K562 (cell line): Measurements from ENCODE around the gene ACACB. TPM values are rescaled to one million over a fixed set of nuclear protein-coding genes. Genes with fewer than 3 reads are reported as not detected.

Experiments used
- CBX5 ChIP-seq: IDR thresholded peaks from 2 replicates; pipeline ENCODE4 v1.6.1; 2014; ENCODE audit warnings: low read depth, borderline replicate concordance
- CCAR2 ChIP-seq: fragments of 200-400 bp; formaldehyde crosslinking; IDR thresholded peaks from 2 replicates; pipeline ENCODE4 v1.6.1; 2017; ENCODE audit warnings: mild to moderate bottlenecking, low read depth, low read length
- DACH1 ChIP-seq: fragments of 450-650 bp; IDR thresholded peaks from 2 replicates; pipeline ENCODE4 v1.6.1; 2018; ENCODE audit not compliant: partially characterized antibody
- EP400 ChIP-seq: fragments of 450-650 bp; IDR thresholded peaks from 2 replicates; pipeline ENCODE4 v1.6.1; 2017; ENCODE audit warnings: antibody characterized with exemption, mild to moderate bottlenecking, moderate library complexity
- GTF2E2 ChIP-seq: fragments of 200-800 bp; sonication (Bioruptor generic); IDR thresholded peaks from 2 replicates; pipeline ENCODE4 v1.6.1; 2016; ENCODE audit warnings: missing genetic modification characterization, missing compliant biosample characterization
- HNRNPLL ChIP-seq: fragments of 200-400 bp; formaldehyde crosslinking; IDR thresholded peaks from 2 replicates; pipeline ENCODE4 v1.6.1; 2017; ENCODE audit warnings: low read length, low read depth, mild to moderate bottlenecking; ENCODE audit not compliant: poor library complexity, severe bottlenecking
- MCM3 ChIP-seq: fragments of 450-650 bp; IDR thresholded peaks from 2 replicates; pipeline ENCODE4 v1.6.1; 2016
- NR1H2 ChIP-seq: sonication (generic); formaldehyde crosslinking; IDR thresholded peaks from 2 replicates; pipeline ENCODE4 v1.4.0; 2020; ENCODE audit warnings: mild to moderate bottlenecking, missing genetic modification reagents
- RBFOX2 ChIP-seq: fragments of 200-400 bp; formaldehyde crosslinking; IDR thresholded peaks from 2 replicates; pipeline ENCODE4 v1.6.1; 2017; ENCODE audit warnings: low read depth, mild to moderate bottlenecking, low read length, moderate library complexity
- TAF7 ChIP-seq: fragments of 450-650 bp; IDR thresholded peaks from 2 replicates; pipeline ENCODE4 v1.6.1; 2016; ENCODE audit warnings: missing genetic modification characterization, missing compliant biosample characterization
- polyA plus RNA-seq, 8 experiments: library from polyadenylated mRNA; depleted of rRNA in 4 of 8; stranded (reverse) in 5 of 8; unstranded in 3 of 8; fragments of >200 nt; fragmentation: Nextera tagmentation in 2 of 8; fragmentation: Illumina TruSeq in 1 of 8; extraction: Ambion mirVana in 2 of 8; extraction: Trizol in 1 of 8; gene quantifications; 2 replicates each; pipeline versions ENCODE4 v1.2.1 to v1.2.3, GENCODE V29; 2011 to 2014; ENCODE audit warnings: inconsistent platforms in 1 of 8, missing spikeins in 1 of 8
- total RNA-seq, 7 experiments: library from RNA; depleted of rRNA in 6 of 7; stranded (reverse); fragments of >200 nt in 6 of 7; fragmentation: Illumina TruSeq in 2 of 7; extraction: Trizol in 2 of 7; gene quantifications; 2 replicates each; pipeline versions ENCODE4 v1.2.1 to v1.2.3, GENCODE V29; 2011 to 2021; ENCODE audit warnings: low replicate concordance in 1 of 7
- TF ChIP-seq, protein P1 (sequence below): fragments of 450-650 bp; IDR thresholded peaks from 2 replicates; pipeline ENCODE4 v1.6.1; 2018; ENCODE audit not compliant: partially characterized antibody
- TF ChIP-seq, protein P2 (sequence below): fragments of 250-450 bp; sonication (Bioruptor Pico); IDR thresholded peaks from 2 replicates; pipeline ENCODE4 v1.4.0; 2020; ENCODE audit warnings: mild to moderate bottlenecking
- TF ChIP-seq, protein P3 (sequence below): fragments of 250-450 bp; sonication (Bioruptor Pico); IDR thresholded peaks from 2 replicates; pipeline ENCODE4 v1.8.0; 2022; ENCODE audit warnings: inconsistent platforms
- TF ChIP-seq, protein P4 (sequence below): fragments of 450-650 bp; formaldehyde crosslinking; IDR thresholded peaks from 2 replicates; pipeline ENCODE4 v1.4.0; 2022; ENCODE audit warnings: mild to moderate bottlenecking, moderate library complexity
- TF ChIP-seq, protein P5 (sequence below), 3 experiments: IDR thresholded peaks in 2 of 3; conservative IDR thresholded peaks in 1 of 3; 2 replicates each; pipeline ENCODE4 v1.5.1; 2011 to 2012; ENCODE audit warnings: low read length in 3 of 3, mild to moderate bottlenecking in 3 of 3, control low read depth in 2 of 3, improper control_type of control experiment in 1 of 3, inconsistent platforms in 1 of 3, low read depth in 1 of 3, mixed read lengths in 1 of 3, moderate library complexity in 1 of 3; ENCODE audit not compliant: insufficient read depth in 2 of 3

Gene ACACB
- total and polyA plus RNA-seq, 9 of the 15 experiments (the other 6 are each of a cell fraction or from before 2014, with no cell fraction given): 0.10 to 2.5 (median 0.83) TPM

DNA sequence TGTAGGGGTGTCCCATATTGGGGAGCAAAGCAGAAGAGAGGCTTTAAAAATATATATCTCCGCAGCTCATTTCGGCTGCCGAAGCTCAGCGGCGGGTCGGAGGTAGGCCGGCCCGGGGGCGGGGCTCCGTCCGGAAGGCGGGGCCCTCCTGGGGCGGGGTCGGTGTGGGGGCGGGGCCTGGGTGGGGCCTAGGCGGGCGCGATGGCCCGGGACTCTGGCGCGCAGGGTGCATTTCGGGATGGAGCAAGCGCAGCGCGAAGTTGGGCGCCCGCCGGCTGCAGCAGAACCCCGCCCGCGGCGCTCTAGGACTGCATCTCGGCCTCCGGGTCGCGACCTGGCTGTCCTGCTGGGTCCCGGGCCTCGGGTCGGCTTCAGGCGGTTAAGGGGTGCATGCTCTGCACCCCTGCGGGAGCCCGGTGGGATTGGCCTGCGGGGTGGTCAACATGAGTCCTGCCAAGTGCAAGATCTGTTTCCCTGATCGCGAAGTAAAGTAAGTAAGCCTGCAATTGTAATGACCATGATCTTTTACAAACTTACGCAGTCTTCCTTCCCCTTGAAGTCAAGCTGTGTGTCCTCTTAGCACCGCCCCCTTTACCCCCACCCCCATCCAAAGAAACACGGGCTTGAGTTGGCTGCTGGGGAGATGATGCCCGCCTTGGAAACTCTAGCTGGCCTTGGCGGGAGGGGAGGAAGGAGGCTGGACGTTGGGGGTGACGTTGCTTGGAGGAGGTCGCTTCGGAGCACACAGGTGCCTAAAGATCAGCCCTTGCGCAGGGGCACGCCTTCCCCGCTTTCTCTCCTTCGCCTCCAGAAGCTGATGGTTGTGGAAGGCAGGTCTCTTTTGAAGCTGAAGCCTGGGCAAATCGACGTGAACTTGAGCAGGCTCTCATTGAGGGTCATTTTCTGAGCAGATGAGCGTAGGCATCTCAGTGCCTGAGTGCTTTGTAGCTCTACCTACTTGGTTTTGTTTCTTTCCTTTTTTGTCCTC, 38.4 kb downstream of the ACACB start (continued):
- TF ChIP-seq, protein P1, sequence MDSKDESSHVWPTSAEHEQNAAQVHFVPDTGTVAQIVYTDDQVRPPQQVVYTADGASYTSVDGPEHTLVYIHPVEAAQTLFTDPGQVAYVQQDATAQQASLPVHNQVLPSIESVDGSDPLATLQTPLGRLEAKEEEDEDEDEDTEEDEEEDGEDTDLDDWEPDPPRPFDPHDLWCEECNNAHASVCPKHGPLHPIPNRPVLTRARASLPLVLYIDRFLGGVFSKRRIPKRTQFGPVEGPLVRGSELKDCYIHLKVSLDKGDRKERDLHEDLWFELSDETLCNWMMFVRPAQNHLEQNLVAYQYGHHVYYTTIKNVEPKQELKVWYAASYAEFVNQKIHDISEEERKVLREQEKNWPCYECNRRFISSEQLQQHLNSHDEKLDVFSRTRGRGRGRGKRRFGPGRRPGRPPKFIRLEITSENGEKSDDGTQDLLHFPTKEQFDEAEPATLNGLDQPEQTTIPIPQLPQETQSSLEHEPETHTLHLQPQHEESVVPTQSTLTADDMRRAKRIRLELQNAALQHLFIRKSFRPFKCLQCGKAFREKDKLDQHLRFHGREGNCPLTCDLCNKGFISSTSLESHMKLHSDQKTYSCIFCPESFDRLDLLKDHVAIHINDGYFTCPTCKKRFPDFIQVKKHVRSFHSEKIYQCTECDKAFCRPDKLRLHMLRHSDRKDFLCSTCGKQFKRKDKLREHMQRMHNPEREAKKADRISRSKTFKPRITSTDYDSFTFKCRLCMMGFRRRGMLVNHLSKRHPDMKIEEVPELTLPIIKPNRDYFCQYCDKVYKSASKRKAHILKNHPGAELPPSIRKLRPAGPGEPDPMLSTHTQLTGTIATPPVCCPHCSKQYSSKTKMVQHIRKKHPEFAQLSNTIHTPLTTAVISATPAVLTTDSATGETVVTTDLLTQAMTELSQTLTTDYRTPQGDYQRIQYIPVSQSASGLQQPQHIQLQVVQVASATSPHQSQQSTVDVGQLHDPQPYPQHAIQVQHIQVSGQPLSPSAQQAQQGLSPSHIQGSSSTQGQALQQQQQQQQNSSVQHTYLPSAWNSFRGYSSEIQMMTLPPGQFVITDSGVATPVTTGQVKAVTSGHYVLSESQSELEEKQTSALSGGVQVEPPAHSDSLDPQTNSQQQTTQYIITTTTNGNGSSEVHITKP: peak; percentile 97
- TF ChIP-seq CCAR2: no peak
- no peak for TF ChIP-seq TAF7 (tag)
- TF ChIP-seq RBFOX2: peak; percentile 49; the same call in 1 of the 2 replicates
- TF ChIP-seq, protein P2, sequence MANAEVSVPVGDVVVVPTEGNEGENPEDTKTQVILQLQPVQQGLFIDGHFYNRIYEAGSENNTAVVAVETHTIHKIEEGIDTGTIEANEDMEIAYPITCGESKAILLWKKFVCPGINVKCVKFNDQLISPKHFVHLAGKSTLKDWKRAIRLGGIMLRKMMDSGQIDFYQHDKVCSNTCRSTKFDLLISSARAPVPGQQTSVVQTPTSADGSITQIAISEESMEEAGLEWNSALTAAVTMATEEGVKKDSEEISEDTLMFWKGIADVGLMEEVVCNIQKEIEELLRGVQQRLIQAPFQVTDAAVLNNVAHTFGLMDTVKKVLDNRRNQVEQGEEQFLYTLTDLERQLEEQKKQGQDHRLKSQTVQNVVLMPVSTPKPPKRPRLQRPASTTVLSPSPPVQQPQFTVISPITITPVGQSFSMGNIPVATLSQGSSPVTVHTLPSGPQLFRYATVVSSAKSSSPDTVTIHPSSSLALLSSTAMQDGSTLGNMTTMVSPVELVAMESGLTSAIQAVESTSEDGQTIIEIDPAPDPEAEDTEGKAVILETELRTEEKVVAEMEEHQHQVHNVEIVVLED (CRISPR knock-in tag): no peak
- TF ChIP-seq EP400: no peak
- no peak for TF ChIP-seq GTF2E2 (tag)
- no peak for TF ChIP-seq DACH1
- TF ChIP-seq MCM3: no peak
- TF ChIP-seq, protein P3, sequence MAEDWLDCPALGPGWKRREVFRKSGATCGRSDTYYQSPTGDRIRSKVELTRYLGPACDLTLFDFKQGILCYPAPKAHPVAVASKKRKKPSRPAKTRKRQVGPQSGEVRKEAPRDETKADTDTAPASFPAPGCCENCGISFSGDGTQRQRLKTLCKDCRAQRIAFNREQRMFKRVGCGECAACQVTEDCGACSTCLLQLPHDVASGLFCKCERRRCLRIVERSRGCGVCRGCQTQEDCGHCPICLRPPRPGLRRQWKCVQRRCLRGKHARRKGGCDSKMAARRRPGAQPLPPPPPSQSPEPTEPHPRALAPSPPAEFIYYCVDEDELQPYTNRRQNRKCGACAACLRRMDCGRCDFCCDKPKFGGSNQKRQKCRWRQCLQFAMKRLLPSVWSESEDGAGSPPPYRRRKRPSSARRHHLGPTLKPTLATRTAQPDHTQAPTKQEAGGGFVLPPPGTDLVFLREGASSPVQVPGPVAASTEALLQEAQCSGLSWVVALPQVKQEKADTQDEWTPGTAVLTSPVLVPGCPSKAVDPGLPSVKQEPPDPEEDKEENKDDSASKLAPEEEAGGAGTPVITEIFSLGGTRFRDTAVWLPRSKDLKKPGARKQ (CRISPR knock-in tag): no peak
- TF ChIP-seq, protein P4, sequence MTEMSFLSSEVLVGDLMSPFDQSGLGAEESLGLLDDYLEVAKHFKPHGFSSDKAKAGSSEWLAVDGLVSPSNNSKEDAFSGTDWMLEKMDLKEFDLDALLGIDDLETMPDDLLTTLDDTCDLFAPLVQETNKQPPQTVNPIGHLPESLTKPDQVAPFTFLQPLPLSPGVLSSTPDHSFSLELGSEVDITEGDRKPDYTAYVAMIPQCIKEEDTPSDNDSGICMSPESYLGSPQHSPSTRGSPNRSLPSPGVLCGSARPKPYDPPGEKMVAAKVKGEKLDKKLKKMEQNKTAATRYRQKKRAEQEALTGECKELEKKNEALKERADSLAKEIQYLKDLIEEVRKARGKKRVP (CRISPR knock-in tag): no peak
- no peak for TF ChIP-seq CBX5
- no peak for TF ChIP-seq NR1H2
- no peak for TF ChIP-seq HNRNPLL
- TF ChIP-seq, protein P5, sequence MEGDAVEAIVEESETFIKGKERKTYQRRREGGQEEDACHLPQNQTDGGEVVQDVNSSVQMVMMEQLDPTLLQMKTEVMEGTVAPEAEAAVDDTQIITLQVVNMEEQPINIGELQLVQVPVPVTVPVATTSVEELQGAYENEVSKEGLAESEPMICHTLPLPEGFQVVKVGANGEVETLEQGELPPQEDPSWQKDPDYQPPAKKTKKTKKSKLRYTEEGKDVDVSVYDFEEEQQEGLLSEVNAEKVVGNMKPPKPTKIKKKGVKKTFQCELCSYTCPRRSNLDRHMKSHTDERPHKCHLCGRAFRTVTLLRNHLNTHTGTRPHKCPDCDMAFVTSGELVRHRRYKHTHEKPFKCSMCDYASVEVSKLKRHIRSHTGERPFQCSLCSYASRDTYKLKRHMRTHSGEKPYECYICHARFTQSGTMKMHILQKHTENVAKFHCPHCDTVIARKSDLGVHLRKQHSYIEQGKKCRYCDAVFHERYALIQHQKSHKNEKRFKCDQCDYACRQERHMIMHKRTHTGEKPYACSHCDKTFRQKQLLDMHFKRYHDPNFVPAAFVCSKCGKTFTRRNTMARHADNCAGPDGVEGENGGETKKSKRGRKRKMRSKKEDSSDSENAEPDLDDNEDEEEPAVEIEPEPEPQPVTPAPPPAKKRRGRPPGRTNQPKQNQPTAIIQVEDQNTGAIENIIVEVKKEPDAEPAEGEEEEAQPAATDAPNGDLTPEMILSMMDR (IDR thresholded peaks at IDR 0.05 in 2 of 3, conservative IDR thresholded peaks at IDR 0.05 in 1 of 3; ENCODE audit: insufficient read depth in 2 of 3, low read depth in 1 of 3, low read length in 3 of 3): 0 out of 6 replicates have a peak, but pooled peaks of 1 of the 3 experiments have one; percentile 9
